Thoracic aorta (tissue), 2 donors: ENCODE data around the gene MKLN1. TPM values are rescaled to one million over a fixed set of nuclear protein-coding genes. Genes with fewer than 3 reads are reported as not detected.

Experiments
- ATAC-seq: fragments of 150-250 bp; one replicate; pipeline ENCODE4 v1.8.0; 2017; ENCODE audit warnings: low read depth; ENCODE audit not compliant: insufficient number of reproducible peaks, low FRiP score
- DNase-seq: peaks from one replicate; pipeline ENCODE4 v3.0.0-alpha.2; 2020; ENCODE audit warnings: low spot score
- H3K27ac ChIP-seq, 2 donors: fragments of 200-600 bp; sonication (generic); 1 replicate in 1 of 2; 2 replicates in 1 of 2; pipeline ENCODE4 v1.5.1; 2016; ENCODE audit warnings: mild to moderate bottlenecking in 2 of 2, moderate library complexity in 2 of 2
- H3K27me3 ChIP-seq: fragments of 200-600 bp; sonication (generic); replicated peaks from 2 replicates; pipeline ENCODE4 v1.6.0; 2016; ENCODE audit warnings: mild to moderate bottlenecking; ENCODE audit not compliant: insufficient read depth
- H3K36me3 ChIP-seq: fragments of 200-600 bp; sonication (generic); one replicate; pipeline ENCODE4 v1.5.1; 2016
- H3K4me1 ChIP-seq, 2 donors: fragments of 200-600 bp; sonication (generic); 1 replicate in 1 of 2; 2 replicates in 1 of 2; pipeline versions ENCODE4 v1.5.1 to v1.6.0; 2016; ENCODE audit warnings: low read depth in 2 of 2, mild to moderate bottlenecking in 1 of 2; ENCODE audit not compliant: control insufficient read depth in 1 of 2
- H3K4me3 ChIP-seq: fragments of 200-600 bp; sonication (generic); 2 replicates; pipeline ENCODE4 v1.5.1; 2016; ENCODE audit warnings: mild to moderate bottlenecking
- H3K9me3 ChIP-seq: fragments of 200-600 bp; sonication (generic); 2 replicates; pipeline ENCODE4 v1.5.1; 2016
- total RNA-seq, 2 donors: library from RNA; depleted of rRNA; stranded (reverse); fragments of >200 nt; gene quantifications; one replicate each; pipeline versions ENCODE4 v1.1.0 to v1.2.3, GENCODE V29; 2016
- TF ChIP-seq, protein P1 (sequence below): fragments of 200-600 bp; sonication (generic); IDR thresholded peaks from one replicate; pipeline ENCODE4 v1.5.1; 2019; ENCODE audit warnings: antibody characterized with exemption

Gene MKLN1
- total RNA-seq, 2 donors from 2014 or later, result 56.7 to 82.4 TPM

GRCh38 chr7:131338691-131339390, 11.2 kb downstream of the MKLN1 start:
- TF ChIP-seq, protein P1, sequence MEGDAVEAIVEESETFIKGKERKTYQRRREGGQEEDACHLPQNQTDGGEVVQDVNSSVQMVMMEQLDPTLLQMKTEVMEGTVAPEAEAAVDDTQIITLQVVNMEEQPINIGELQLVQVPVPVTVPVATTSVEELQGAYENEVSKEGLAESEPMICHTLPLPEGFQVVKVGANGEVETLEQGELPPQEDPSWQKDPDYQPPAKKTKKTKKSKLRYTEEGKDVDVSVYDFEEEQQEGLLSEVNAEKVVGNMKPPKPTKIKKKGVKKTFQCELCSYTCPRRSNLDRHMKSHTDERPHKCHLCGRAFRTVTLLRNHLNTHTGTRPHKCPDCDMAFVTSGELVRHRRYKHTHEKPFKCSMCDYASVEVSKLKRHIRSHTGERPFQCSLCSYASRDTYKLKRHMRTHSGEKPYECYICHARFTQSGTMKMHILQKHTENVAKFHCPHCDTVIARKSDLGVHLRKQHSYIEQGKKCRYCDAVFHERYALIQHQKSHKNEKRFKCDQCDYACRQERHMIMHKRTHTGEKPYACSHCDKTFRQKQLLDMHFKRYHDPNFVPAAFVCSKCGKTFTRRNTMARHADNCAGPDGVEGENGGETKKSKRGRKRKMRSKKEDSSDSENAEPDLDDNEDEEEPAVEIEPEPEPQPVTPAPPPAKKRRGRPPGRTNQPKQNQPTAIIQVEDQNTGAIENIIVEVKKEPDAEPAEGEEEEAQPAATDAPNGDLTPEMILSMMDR, result no peak
- no peak for ATAC-seq
- Histone ChIP-seq H3K36me3 (no peaks in the 10 kb centered on the region), H3K27me3 (no peaks in the 10 kb centered on the region), H3K4me1 (peaks cover 17 to 36% of the 10 kb centered on the region in 2 donors), H3K27ac (no peak overlapping the region), H3K9me3 (peaks cover 16% of the 10 kb centered on the region), H3K4me3 (no peak overlapping the region)
- no peak for DNase-seq

DNA sequence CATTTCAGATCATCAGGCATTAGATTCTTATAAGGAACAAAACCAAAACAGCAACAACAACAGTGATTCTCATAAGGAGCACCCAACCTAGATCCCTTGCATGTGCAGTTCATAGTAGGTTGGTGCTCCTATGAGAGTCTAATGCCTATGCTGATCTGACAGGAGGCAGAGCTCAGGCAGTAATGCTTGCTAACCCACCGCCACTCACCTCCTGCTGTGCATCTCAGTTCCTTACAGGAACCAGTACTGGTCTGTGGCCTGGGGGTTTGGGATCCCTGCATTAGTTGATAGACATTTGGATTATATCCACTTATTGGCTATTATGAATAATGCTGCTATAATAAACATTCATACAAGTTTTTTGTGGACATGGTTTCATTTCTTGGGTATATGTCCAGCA, 14.0 kb downstream of the MKLN1 start:
- Histone ChIP-seq H3K4me3 (no peak overlapping the region), H3K27ac (no peak overlapping the region), H3K27me3 (no peaks in the 10 kb centered on the region), H3K36me3 (no peaks in the 10 kb centered on the region), H3K4me1 (peaks cover 9 to 30% of the 10 kb centered on the region in 2 donors), H3K9me3 (peaks cover 7% of the 10 kb centered on the region)
- no peak for DNase-seq
- ATAC-seq, result no peak
- TF ChIP-seq, protein P1, result no peak

GRCh38 chr7:131342864-131343442, 15.3 kb downstream of the MKLN1 start:
- Histone ChIP-seq H3K27ac (no peak overlapping the region), H3K4me3 (no peak overlapping the region), H3K9me3 (no peaks in the 10 kb centered on the region), H3K36me3 (no peaks in the 10 kb centered on the region), H3K4me1 (peaks cover 13 to 42% of the 10 kb centered on the region in 2 donors), H3K27me3 (no peaks in the 10 kb centered on the region)
- TF ChIP-seq, protein P1, result no peak
- no peak for DNase-seq
- ATAC-seq, result no peak

DNA sequence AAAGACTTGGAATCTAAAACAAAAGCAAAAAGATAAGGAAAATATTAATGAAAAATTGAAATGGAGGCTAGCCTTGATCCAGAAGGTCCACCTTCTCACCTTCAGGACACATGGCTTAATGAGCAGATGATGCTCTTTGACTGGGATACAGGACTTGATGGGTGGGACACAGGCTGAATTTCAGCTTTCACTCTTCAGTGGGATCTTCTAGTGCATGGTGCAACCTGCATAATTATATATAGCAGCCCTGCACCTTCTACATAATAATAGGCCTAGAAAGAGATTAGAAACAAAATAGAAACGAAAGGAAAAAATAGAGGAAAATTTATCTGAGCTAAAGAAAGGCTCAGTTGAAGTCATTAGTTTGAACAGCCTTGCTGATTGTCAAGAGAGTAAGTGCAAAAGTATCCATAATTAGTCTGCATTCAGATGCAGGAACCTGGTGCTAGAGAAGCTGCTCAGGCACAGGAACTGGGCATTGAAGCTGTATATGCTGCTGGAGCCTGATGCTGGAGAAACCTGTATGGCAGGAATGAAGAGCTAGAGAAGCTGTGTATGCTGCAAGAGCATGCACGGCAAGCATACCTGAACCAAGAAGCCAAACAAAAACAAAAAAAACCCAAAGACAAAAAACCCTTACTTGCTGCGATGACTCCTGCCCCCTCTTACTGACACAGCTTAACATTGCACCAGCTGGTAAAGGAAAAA, 19.4 kb downstream of the MKLN1 start:
- TF ChIP-seq, protein P1, result no peak
- ATAC-seq, result no peak

GRCh38 chr7:131352032-131352431, 24.4 kb downstream of the MKLN1 start:
- Histone ChIP-seq H3K4me3 (no peak overlapping the region), H3K27ac (no peak overlapping the region), H3K9me3 (no peaks in the 10 kb centered on the region), H3K36me3 (no peaks in the 10 kb centered on the region), H3K4me1 (peaks cover 20 to 43% of the 10 kb centered on the region in 2 donors), H3K27me3 (no peaks in the 10 kb centered on the region)
- DNase-seq (no peak), ATAC-seq (no peak)
- TF ChIP-seq, protein P1, result no peak

More for the DNA sequence above, 19.4 kb downstream of the MKLN1 start:
- no peak overlapping the region for H3K4me3 ChIP-seq
- no peak for DNase-seq
- H3K36me3 ChIP-seq, result no peaks in the 10 kb centered on the region
- peaks cover 13 to 36% of the 10 kb centered on the region in 2 donors for H3K4me1 ChIP-seq
- no peaks in the 10 kb centered on the region for H3K27me3 ChIP-seq
- H3K27ac ChIP-seq, result no peak overlapping the region
- no peaks in the 10 kb centered on the region for H3K9me3 ChIP-seq
